GM18511 (cell line): Measurements from ENCODE around the gene STRAP.
"Not testable (repeated sequence)": the region's sequence is repeated elsewhere in the genome, so short reads cannot be mapped to it uniquely, and the experiment has no call there.

Experiments
- ATAC-seq: cut with Tn5 transposase; IDR thresholded peaks from one replicate; pipeline ENCODE4 v1.9.1; 2021; ENCODE audit warnings: mild to moderate bottlenecking, moderate library complexity; ENCODE audit not compliant: unreplicated experiment

Gene STRAP

GRCh38 chr12:15919418-15919817, 37.2 kb downstream of the STRAP start:
- ATAC-seq, result no peak

- no peak for ATAC-seq
These were observed 42.8 kb downstream of the STRAP start for GRCh38 chr12:15924956-15925355.

- ATAC-seq, result no peak
These were observed 46.2 kb downstream of the STRAP start for GRCh38 chr12:15928346-15928745.

GRCh38 chr12:15928870-15929571, 46.8 kb downstream of the STRAP start:
- no peak for ATAC-seq

GRCh38 chr12:15931590-15932053, 49.4 kb downstream of the STRAP start:
- ATAC-seq, result peak; percentile 55

- ATAC-seq, result no peak
These were observed 50.1 kb downstream of the STRAP start for GRCh38 chr12:15932327-15932726.

GRCh38 chr12:15932971-15933370, 50.8 kb downstream of the STRAP start:
- ATAC-seq, result no peak

- no peak for ATAC-seq
These were observed 51.6 kb downstream of the STRAP start for GRCh38 chr12:15933751-15934150.

- ATAC-seq, result no peak
These were observed 54.6 kb downstream of the STRAP start for GRCh38 chr12:15936751-15937150.

GRCh38 chr12:15937902-15938301, 55.7 kb downstream of the STRAP start:
- no peak for ATAC-seq

GRCh38 chr12:15939111-15939510, 56.9 kb downstream of the STRAP start:
- no peak for ATAC-seq

GRCh38 chr12:15942475-15942874, 60.3 kb downstream of the STRAP start:
- ATAC-seq, result no peak

GRCh38 chr12:15943519-15943918, 61.3 kb downstream of the STRAP start:
- not testable (repeated sequence) for ATAC-seq

- ATAC-seq, result not testable (repeated sequence)
These were observed 66.3 kb downstream of the STRAP start for GRCh38 chr12:15948461-15948860.
